Left lung (tissue), 10 donors: ENCODE measurements around the gene GLDN. TPM values are rescaled to one million over a fixed set of nuclear protein-coding genes. Genes with fewer than 3 reads are reported as not detected.

Source experiments
- ATAC-seq: fragments of 200-7000 bp; cut with Tn5 transposase; one replicate; pipeline ENCODE4 v1.9.1; 2020; ENCODE audit warnings: moderate library complexity
- DNase-seq, 4 donors: peaks; one replicate each; pipeline ENCODE4 v3.0.0-alpha.2; 2013 to 2020
- H3K27ac ChIP-seq, 2 donors: fragments of 200-600 bp; sonication (generic) in 1 of 2; one replicate each; pipeline versions ENCODE4 v1.5.0 to v1.8.0; 2020 to 2021
- H3K27me3 ChIP-seq, 2 donors: fragments of 200-600 bp; sonication (generic) in 1 of 2; one replicate each; pipeline versions ENCODE4 v1.5.0 to v1.8.0; 2020 to 2021
- H3K36me3 ChIP-seq, 2 donors: fragments of 200-600 bp; sonication (generic) in 1 of 2; one replicate each; pipeline versions ENCODE4 v1.5.0 to v1.8.0; 2020 to 2021
- H3K4me1 ChIP-seq, 2 donors: fragments of 200-600 bp; one replicate each; pipeline ENCODE4 v1.8.0; 2021
- H3K4me3 ChIP-seq, 2 donors: fragments of 200-600 bp; sonication (generic) in 1 of 2; one replicate each; pipeline versions ENCODE4 v1.5.0 to v1.8.0; 2020 to 2021; ENCODE audit warnings: mild to moderate bottlenecking in 1 of 2
- H3K9me3 ChIP-seq, 2 donors: fragments of 200-600 bp; sonication (generic) in 1 of 2; one replicate each; pipeline versions ENCODE4 v1.5.0 to v1.8.0; 2020 to 2021
- CTCF ChIP-seq, 2 donors: fragments of 200-600 bp; sonication (generic) in 1 of 2; IDR thresholded peaks; one replicate each; pipeline versions ENCODE4 v1.5.0 to v1.8.0; 2021; ENCODE audit warnings: antibody characterized with exemption in 2 of 2
- intact Hi-C, 2 donors: fragments of 100-400 bp; cut with DNase I; formaldehyde crosslinking; loops; one replicate each; pipeline versions ENCODE4 v1.11.2 to v1.14.2; 2022
- polyA plus RNA-seq, 6 donors: library from polyadenylated mRNA; unstranded; fragments of 120-200 nt; gene quantifications; one replicate each; pipeline ENCODE4 v1.2.1, GENCODE V29; 2013; ENCODE audit not compliant: insufficient read length in 6 of 6
- total RNA-seq, 2 donors: library from RNA; stranded (reverse); fragmentation: NEBNext Ultra II Directional; extraction: Animal tissue kit (Norgen Biotek cat#: 25700); gene quantifications; one replicate each; pipeline ENCODE4 v1.2.1, GENCODE V29; 2021
- donor health status: DM: no; HTN: yes; CAD: no.
- donor health status: DM: no; HTN: no; CAD: no.

The GLDN gene
- total and polyA plus RNA-seq, 8 donors = 0.12 to 58.6 (median 0.25) TPM

- intact Hi-C loops = no loop called here
- H3K4me1 ChIP-seq = peaks cover 0 to 13% of the 10 kb centered on the region in 2 donors
- no peaks in the 10 kb centered on the region for H3K9me3 ChIP-seq
- no peak for ATAC-seq
- H3K4me3 ChIP-seq = no peak overlapping the region
- DNase-seq = no peak
- no peaks in the 10 kb centered on the region for H3K36me3 ChIP-seq
- H3K27me3 ChIP-seq = no peaks in the 10 kb centered on the region
- TF ChIP-seq CTCF (IDR thresholded peaks at IDR 0.05) = no peak
- H3K27ac ChIP-seq = peak overlapping the region in 1 of 2 donors; percentile 48
Measured at GRCh38 chr15:51390241-51390965, 48.9 kb downstream of the GLDN start.

DNA sequence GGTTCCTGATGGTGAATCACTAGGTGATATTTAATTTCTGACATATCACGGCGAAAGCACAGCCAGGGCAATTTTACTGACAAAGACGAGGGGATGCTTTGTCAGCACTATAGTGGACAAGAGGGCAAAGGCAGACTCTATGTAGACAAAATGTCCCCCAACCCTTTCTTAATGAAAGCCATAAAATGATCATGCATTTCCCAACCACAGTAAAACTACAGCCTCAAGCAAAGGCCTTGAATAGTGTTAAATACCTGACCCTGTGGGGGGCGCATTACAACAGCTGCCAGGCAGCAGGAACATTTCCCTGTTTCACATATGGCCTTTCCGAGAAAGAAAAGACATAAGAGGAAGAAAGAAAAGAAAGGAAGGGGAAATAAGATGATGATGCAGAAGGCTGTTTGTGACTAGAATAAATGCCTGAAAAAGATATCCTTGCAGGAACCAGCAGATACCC lies 49.5 kb downstream of the GLDN start:
- ATAC-seq = no peak
- Histone ChIP-seq H3K9me3 (no peaks in the 10 kb centered on the region), H3K4me3 (no peak overlapping the region), H3K27me3 (no peaks in the 10 kb centered on the region), H3K4me1 (peaks cover 0 to 13% of the 10 kb centered on the region in 2 donors), H3K27ac (peak overlapping the region in 1 of 2 donors; percentile 48), H3K36me3 (no peaks in the 10 kb centered on the region)
- DNase-seq = no peak
- no peak for TF ChIP-seq CTCF (IDR thresholded peaks at IDR 0.05)
- intact Hi-C loops = no loop called here

DNA sequence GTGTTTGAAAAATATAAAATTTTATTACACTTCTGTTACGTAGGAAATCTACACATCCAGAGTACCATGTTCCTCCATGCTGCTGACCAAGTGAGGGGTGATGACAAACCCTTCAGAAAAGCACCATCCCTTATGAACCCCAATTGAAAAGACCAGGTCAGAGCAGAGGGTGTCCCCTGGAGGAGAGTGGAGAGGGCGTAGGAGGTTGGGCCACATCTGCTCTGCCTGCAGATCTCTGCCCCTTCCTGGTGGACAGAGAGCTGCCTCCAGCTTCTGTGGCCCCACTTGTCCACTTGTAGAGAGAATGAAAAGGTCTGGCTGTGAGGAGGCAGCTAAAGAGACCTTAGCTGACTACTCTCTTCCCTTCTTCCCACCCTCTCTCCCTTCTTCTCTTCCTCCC lies 55.5 kb downstream of the GLDN start:
- no peak for ATAC-seq
- Histone ChIP-seq H3K36me3 (no peaks in the 10 kb centered on the region), H3K27me3 (no peaks in the 10 kb centered on the region), H3K4me3 (no peak overlapping the region), H3K9me3 (no peaks in the 10 kb centered on the region), H3K27ac (no peak overlapping the region), H3K4me1 (peaks cover 0 to 6% of the 10 kb centered on the region in 2 donors)
- TF ChIP-seq CTCF (IDR thresholded peaks at IDR 0.05) = no peak
- intact Hi-C loops = no loop called here
- DNase-seq = no peak

GRCh38 chr15:51398626-51399025 lies 57.2 kb downstream of the GLDN start:
- H3K4me1 ChIP-seq = peaks cover 0 to 6% of the 10 kb centered on the region in 2 donors
- intact Hi-C loops = no loop called here
- no peak overlapping the region for H3K4me3 ChIP-seq
- no peak for DNase-seq
- no peaks in the 10 kb centered on the region for H3K9me3 ChIP-seq
- no peaks in the 10 kb centered on the region for H3K36me3 ChIP-seq
- no peak overlapping the region for H3K27ac ChIP-seq
- TF ChIP-seq CTCF (IDR thresholded peaks at IDR 0.05) = no peak
- no peak for ATAC-seq
- H3K27me3 ChIP-seq = no peaks in the 10 kb centered on the region

DNA sequence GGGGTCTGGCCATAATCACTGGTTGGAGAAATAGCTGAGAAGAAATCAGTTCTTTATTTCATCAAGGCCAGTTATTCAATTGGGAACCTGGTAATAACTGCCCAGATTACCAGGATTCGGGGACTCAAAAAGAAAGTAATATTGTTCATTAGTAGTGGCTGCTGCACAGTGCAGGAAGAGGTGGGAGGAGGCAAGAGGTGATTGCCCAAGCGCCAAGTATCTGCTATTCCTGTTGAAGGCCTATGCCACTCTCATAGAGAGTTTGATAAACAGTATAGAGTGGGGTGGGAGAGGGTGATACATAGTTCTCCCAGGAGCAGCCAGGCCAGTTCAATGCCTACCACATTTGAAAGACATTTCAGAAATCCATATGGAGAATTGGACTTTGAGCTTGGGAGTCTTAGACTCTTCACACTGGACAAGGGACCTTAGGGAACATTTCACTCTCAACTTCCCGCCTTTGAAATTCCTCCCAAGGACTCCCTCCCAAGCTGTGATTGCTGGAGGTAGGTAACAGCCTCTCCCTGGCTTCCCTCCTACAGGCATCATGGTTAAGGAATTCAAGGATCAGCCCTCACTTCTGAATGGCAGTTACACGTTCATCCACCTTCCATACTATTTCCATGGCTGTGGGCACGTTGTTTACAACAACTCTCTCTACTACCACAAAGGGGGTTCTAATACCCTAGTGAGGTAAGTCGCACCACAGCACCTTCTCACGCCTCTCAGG lies 59.8 kb downstream of the GLDN start:
- no peak overlapping the region for H3K27ac ChIP-seq
- H3K4me3 ChIP-seq = no peak overlapping the region
- H3K9me3 ChIP-seq = no peaks in the 10 kb centered on the region
- DNase-seq = no peak
- TF ChIP-seq CTCF (IDR thresholded peaks at IDR 0.05) = no peak
- H3K27me3 ChIP-seq = no peaks in the 10 kb centered on the region
- no peaks in the 10 kb centered on the region for H3K36me3 ChIP-seq
- H3K4me1 ChIP-seq = no peaks in the 10 kb centered on the region
- ATAC-seq = peak; percentile 87
- intact Hi-C loops = no loop called here
